ENCODE measurements around the gene ARID1B.

- TF ChIP-seq CTCF (IDR thresholded peaks at IDR 0.05; ENCODE audit: low read depth, low read length, missing input control) (no peak), RAD21 (IDR thresholded peaks at IDR 0.05) (no peak), SP1 (IDR thresholded peaks at IDR 0.05) (no peak), ZBTB33 (IDR thresholded peaks at IDR 0.05) (no peak), HNF4G (IDR thresholded peaks at IDR 0.05) (no peak), TAF1 (conservative IDR thresholded peaks at IDR 0.05) (no peak), MAX (IDR thresholded peaks at IDR 0.05) (no peak), ATF3 (IDR thresholded peaks at IDR 0.05) (no peak), REST (IDR thresholded peaks at IDR 0.05) (no peak), FOXA2 (IDR thresholded peaks at IDR 0.05) (no peak)
These were observed 243.2 kb downstream of the ARID1B start for GRCh38 chr6:157020398-157020797.

Data from liver (tissue), 3 donors.